Kidney glomerular epithelial cell (primary cell): Measurements from ENCODE around the gene EPHX1.
"Not testable (repeated sequence)": the region's sequence is repeated elsewhere in the genome, so short reads cannot be mapped to it uniquely, and the experiment has no call there.

Experiments used
- DNase-seq: peaks from one replicate; lab custom pipeline; 2025; lab: John Stamatoyannopoulos, UW

EPHX1 gene

DNA sequence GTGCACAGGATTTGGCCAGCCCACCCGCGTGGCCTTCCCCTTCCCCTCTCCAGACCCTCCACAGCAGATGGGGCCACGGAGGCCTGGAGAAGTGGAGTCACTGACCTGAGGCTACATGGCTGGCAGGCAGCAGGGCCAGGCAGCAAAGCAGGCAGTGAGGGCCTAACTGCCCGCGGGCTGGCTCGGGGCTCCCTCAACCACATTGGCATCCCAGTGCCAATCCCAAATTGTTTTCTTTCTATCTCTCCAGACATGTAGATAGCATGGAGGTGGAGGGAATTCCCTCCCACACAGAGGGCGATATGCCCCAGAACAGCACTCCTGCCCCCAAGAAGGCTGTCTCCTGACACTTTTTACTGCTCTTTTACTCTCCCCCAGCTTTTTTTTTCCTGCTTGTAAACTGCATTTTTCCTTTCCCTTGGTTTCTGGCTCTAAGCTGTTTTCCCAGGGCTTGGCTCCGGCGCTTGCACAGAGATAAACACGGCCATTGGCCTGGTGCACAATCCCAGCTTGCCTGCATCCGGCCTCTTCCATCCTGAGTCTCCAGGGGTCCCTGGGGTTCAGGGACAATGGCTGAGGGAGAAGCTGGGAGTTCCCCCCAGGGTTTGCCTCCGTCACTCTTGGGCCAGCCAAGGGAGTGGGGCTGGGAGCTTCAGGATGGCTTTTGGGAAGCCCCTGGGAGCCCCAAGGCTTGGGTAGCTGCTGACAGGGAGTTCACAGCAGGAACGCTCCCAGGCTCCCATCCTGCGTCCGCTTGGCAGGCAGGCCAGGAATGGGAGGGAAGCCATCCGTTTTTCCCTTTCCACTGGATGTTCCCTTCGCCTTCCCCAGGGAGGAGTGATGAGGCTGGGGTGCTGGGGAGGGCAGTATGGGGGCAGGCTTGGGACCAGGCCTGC is 7.0 kb downstream of the EPHX1 start:
- DNase-seq: no peak

DNA sequence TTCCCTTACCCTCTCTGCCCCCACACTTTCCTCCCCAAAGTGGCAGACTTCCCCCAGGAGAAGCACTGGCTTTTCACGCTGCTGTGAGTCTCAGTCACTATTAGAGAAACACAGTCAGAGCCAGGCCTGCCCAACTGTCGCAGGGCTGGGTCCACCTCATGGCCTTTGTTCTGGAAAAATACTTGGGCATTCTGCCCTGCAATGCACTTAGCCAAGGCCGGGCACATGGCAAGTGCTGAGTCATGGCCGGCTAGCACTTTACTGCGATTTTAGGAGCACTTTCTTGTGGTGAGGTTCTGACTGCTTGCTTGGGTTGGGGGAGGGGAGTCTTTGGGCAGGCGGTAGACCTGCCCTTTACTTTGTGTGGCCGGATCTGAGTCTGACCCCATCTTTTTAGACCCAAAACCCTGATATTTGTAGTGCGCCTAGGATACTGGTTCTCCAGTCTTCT is 7.7 kb downstream of the EPHX1 start:
- peak; percentile 73 for DNase-seq

GRCh38 chr1:225818229-225818628 is 8.3 kb downstream of the EPHX1 start:
- DNase-seq: no peak

- no peak for DNase-seq
Observed at GRCh38 chr1:225819346-225820192, 9.6 kb downstream of the EPHX1 start.

DNA sequence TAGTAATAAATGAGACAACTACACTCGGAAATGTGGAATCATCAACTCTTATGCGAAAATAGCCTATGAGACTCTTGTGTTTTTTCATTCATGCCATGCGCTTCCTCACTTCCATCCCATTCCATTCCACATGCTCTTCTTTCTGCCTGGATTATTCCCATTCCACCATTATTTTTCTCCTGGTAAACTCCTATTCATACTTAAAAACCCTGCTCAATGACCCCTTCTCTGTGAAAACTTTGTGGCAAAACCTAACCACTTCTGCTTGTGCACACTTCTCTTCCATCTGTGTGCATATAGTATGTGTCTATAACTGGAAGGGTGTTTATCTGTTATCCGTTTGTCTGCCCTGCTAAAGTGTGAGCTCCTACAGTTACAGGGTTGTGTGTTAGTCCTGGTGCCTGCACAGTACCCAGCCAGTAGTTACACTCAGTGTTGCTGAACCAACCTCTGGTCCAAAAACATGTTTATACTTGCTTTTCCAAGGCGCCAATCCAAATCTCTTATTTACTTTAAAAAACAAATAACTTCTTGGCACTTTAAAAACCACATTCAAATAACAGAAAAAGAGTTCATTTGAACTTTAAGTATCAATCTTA is 10.7 kb downstream of the EPHX1 start:
- no peak for DNase-seq

GRCh38 chr1:225822655-225823403 is 12.9 kb downstream of the EPHX1 start:
- no peak for DNase-seq

DNA sequence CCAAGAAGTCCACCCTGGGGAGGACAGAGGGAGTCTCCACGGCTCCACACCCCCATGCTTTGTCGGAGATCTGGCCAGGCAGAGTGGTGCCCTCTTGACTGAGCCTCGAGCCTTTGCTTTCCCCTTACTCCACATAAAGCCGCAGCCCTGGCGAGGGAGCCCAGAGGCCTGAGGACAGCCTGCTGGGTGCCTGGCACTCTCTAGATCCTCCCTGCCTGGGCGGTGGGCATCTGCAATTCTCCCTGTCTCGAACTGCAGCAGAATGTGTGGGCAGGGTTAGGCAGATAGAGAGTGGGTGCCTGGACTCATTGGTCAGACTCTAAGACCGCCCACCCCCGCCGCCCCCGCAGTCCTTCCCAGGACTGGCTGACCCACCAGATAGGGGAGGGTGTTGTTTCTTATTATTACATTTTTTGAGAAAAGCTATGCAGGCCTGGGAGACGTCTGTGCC is 13.9 kb downstream of the EPHX1 start:
- no peak for DNase-seq

DNA sequence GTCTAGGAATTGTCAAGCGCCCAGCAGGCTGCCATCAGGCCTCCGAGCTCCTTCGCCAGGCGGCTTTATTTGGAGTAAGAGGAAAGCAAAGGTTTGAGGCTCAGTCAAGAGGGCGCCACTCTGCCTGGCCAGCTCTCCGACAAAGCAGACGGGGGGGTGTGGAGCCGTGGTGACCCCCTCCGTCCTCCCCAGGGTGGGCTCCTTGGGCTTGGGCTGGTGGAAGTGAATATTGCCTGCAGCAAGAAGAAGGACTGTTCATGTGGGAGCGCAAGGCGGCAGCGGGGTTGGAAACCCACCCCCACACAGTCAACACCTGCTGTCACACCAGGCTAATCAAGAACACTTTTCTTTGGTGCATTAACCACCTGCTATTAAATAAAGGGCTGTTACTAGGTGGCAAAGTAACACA is 14.6 kb downstream of the EPHX1 start:
- DNase-seq: no peak

DNA sequence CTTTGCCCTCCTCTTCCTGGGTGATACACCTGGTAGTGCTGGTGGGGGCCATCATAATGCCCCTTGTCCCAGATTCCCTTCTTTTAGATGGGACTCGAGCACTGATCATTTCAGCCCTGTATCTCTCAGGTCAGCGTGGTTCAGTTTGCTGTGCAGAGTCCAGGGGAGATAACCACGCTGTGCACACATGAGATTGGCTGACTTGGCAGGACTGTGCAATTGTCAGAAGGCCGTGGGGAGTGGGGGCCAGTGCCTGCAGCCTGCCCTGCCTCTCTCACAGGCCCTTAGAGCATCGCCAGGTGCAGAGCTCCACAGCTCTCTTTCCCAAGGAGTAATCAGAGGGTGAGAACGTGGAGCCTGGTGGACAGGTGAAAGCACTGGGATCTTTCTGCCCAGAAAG is 15.2 kb downstream of the EPHX1 start:
- no peak for DNase-seq

DNA sequence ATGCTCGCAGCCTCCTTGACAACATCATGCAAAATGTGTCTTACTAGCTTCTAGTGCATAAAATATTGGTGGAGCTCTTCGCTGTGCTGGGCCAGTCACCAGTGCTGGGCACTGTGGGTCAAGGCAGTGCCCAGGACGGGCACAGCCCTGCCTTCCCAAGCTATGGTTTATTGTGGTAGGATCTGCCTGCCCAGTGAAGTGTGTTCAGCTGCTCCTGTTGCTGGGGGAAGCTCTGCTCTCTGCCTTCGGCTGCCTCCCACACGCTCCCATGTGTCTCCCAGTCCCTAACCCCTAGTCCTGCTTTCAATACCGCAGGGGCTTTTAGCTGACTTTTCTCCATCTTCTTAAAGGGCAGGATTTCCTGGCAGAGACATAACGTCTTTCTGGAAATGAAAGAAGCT is 15.7 kb downstream of the EPHX1 start:
- DNase-seq: peak; percentile 44

DNA sequence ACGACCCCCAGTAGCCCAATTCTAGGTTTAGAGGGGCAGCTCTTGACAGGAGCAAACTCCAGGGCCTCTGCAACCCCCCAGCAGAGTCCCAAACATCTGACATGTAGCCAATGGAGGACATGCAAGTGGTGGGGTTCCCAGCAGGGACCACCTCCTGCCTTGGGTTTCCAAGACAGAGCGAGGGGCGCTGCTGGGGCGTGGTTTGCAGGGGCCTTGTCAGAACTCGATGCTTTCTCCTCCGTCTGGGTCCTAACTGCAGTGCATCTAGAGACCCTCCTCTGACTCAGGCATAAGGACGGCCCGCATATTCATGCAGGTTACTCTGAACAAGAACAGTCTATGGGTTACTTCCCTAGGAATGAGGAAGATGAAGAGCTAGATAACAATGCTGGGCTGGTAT is 17.2 kb downstream of the EPHX1 start:
- no peak for DNase-seq

- DNase-seq: no peak
Observed at GRCh38 chr1:225828706-225829345, 18.9 kb downstream of the EPHX1 start.

DNA sequence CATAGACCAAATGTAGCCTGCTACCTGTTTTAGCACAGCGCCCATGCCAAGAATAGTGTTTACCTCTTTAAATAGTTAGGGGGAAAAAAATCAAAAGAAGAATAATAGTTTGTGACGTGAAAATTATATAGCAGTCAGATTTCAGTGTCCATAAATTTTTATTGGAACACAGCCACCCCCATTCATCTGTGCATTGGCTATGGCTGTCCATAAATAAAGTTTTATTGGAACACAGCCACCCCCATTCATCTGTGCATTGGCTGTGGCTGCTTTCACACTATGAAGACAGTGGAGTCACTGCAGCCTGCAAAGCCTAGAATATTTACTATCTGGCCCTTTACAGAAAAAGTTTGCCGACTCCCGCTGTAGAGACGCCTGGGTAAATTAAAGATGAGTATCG is 20.9 kb downstream of the EPHX1 start:
- DNase-seq: no peak

DNA sequence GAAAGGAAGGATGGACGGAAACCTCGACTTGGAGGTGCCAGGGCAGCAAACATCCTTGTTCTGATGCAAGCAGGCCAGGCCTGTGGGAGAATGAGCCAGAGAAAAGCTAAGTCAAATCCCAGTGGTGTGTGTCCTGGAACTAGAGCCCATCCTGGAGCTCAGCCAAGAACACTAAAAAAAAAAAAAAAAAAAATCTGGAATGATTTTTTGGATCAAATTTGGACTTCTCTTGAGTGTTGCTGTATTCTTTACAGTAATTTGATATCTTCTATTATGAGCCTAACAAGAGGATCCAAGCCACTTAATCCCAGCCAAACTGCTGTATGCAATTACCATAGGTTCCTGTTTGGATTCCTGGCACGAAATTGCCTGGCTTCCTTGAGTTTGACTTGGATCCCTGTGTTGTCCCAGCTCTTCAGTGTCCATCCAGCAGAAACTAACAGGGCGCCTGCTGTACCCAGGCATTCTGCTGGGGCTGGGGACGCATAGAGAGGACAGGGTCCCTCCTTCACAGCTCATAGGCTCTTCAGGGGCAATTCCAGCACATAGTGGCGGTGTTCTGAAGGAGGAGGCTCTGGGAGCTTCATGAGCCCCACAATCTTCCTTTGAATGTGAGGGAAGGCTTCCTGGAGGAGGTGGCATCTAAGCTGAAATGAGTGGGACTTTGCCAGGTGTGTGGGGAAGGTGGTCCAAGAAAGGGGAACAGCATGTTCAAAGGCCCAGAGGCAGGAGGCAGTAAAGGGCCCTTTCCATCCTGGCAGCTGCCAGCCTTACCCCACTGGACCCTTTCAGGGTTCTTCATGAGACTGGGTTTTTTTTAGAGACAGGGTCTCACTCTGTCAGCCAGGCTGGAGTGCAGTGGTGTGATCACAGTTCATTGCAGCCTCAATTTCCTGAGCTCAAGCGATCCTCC is 24.7 kb downstream of the EPHX1 start:
- no peak for DNase-seq

DNA sequence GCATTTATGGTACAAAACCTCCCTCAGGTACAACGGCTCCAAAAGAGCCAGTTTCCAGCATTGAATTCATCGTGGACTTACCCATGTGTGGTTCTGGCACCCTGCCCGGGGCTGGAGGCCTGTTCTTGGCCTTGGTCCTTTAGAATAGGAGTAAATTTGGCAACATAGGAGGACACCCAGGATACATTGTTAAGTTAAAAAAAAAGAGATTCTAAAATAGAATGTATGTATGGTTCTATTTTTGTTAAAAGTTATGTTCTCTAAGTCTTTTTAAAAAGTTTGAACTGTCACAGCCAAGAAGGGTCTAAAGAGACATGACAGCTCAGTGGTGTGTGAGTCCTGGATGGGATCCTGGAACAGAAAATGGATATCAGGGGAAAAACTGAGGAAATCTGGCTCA is 25.9 kb downstream of the EPHX1 start:
- no peak for DNase-seq

DNA sequence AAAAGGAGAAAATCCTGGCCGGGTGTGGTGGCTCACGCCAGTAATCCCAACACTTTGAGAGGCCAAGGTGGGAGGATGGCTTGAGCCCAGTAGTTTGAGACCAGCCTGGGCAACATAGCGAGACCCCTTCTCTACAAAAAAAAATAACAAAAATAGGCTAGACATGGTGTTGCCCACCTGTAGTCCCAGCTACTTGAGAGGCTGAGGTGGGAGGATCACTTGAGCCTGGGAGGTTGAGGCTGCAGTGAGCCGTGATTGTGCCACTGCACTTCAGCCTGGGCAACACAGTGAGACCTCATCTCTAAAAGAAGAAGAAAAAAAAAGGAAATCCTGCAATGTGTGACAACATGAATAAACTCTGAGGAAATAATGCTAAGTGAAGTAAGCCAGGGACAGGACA is 26.4 kb downstream of the EPHX1 start:
- DNase-seq: not testable (repeated sequence)

DNA sequence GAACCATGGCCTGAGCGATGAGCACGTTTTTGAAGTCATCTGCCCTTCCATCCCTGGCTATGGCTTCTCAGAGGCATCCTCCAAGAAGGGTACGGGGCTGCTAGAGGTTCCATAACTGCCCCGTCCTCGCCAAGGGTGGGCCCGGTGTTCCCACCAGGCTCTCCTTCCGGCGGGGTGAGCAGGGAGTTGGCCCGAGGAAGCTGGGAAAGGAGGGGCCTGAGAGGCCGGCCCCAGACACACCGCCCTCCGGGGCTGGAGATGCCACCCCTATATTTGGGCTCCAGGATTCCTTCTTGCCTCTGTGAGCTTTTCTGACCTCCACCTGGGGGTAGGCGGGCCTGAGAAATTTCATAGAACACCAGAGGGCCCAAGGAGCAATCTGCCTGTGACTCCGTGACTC is 28.9 kb downstream of the EPHX1 start:
- DNase-seq: no peak

DNA sequence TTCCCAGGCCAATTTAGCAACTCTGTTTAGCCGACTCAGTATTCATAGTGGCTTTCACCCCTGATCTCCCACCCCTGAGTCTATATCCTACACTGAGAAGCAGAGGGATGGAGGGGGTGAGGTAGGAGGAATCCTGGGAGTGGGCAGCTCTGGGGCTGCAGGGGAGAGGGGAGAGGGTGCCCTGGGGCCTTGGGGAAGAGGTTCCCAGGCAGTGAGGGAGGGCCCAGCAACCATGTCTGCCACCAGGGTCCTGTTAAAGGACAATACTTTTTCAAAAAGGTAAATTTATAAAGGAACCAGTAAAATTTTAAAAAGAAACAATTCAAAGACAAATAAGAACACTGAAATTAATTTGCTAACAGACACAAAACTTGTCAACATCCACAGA is 30.3 kb downstream of the EPHX1 start:
- DNase-seq: no peak

GRCh38 chr1:225840713-225841112 is 30.8 kb downstream of the EPHX1 start:
- no peak for DNase-seq

- no peak for DNase-seq
Observed at GRCh38 chr1:225842074-225842473, 32.1 kb downstream of the EPHX1 start.
